Measurements from ENCODE around the gene LRRC72.

DNA sequence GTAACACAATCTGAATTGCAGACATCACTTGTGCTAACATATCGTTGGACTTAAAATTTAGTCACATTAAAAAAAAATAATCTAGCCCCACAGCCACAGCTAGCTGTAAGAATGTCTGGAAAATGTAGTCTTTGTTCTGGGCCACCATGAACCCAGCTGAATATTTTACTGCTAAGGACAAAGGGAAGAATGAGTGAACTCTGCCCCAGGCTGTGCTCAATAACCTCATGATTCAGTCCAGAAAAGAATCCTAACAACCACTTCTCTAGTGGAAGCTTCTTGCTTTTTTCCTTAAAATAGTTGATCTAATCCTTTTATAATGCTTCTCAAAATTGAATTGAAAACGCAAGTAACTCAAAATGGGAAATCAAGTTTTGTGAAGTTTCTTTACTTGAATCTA is 35.5 kb upstream of the LRRC72 start:
- TF ChIP-seq NFRKB (IDR thresholded peaks at IDR 0.05; ENCODE audit: low read depth) (no peak), HDAC1 (IDR thresholded peaks at IDR 0.05) (no peak), NUFIP1 (IDR thresholded peaks at IDR 0.05; ENCODE audit: partially characterized antibody) (no peak), EP300 (IDR thresholded peaks at IDR 0.05; ENCODE audit: low read length) (no peak), POLR2A (conservative IDR thresholded peaks at IDR 0.05) (no peak)
- TF ChIP-seq, protein P1, sequence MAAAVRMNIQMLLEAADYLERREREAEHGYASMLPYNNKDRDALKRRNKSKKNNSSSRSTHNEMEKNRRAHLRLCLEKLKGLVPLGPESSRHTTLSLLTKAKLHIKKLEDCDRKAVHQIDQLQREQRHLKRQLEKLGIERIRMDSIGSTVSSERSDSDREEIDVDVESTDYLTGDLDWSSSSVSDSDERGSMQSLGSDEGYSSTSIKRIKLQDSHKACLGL (CRISPR knock-in tag; IDR thresholded peaks at IDR 0.05; ENCODE audit: borderline replicate concordance, poor library complexity, severe bottlenecking): no peak
- TF ChIP-seq, protein P2, sequence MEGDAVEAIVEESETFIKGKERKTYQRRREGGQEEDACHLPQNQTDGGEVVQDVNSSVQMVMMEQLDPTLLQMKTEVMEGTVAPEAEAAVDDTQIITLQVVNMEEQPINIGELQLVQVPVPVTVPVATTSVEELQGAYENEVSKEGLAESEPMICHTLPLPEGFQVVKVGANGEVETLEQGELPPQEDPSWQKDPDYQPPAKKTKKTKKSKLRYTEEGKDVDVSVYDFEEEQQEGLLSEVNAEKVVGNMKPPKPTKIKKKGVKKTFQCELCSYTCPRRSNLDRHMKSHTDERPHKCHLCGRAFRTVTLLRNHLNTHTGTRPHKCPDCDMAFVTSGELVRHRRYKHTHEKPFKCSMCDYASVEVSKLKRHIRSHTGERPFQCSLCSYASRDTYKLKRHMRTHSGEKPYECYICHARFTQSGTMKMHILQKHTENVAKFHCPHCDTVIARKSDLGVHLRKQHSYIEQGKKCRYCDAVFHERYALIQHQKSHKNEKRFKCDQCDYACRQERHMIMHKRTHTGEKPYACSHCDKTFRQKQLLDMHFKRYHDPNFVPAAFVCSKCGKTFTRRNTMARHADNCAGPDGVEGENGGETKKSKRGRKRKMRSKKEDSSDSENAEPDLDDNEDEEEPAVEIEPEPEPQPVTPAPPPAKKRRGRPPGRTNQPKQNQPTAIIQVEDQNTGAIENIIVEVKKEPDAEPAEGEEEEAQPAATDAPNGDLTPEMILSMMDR (IDR thresholded peaks at IDR 0.05 in 2 of 3, conservative IDR thresholded peaks at IDR 0.05 in 1 of 3; ENCODE audit: insufficient read depth in 2 of 3, low read depth in 1 of 3, low read length in 3 of 3): no peak
